GM21737 (cell line): ENCODE results near the gene TXNDC17.
A peak's percentile ranks its signal among the peaks of the same experiment; 100 is the strongest.
"Not testable (repeated sequence)": the region's sequence is repeated elsewhere in the genome, so short reads cannot be mapped to it uniquely, and the experiment has no call there.

Experiments used
- ATAC-seq: cut with Tn5 transposase; IDR thresholded peaks from one replicate; pipeline ENCODE4 v1.9.1; 2021; ENCODE audit warnings: mild to moderate bottlenecking, moderate library complexity; ENCODE audit not compliant: unreplicated experiment

Gene TXNDC17

DNA sequence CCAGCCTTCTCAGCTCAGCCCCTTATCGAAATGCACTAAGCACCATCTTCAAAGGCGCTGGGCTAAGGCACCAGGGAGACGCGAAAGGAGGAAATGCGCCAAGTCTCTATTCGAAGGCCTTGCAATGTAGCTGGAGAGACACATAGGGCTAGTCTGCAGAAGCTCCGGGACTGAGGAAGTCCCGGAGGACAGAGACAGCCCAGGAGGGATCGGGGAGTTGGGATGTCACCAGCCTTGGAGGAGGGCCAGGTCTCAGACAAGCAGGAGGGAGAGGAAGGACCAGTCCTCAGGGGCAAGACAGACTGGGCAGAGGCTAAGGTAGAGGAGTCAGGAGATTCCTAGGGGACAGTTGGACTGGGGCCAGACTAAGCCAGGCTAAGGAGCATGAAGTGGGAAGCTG lies 19.2 kb downstream of the TXNDC17 start:
- ATAC-seq, result no peak

GRCh38 chr17:6660805-6661463 lies 20.1 kb downstream of the TXNDC17 start:
- ATAC-seq, result peak; percentile 74

- ATAC-seq, result no peak
Measured at GRCh38 chr17:6661464-6661848, 20.6 kb downstream of the TXNDC17 start.

DNA sequence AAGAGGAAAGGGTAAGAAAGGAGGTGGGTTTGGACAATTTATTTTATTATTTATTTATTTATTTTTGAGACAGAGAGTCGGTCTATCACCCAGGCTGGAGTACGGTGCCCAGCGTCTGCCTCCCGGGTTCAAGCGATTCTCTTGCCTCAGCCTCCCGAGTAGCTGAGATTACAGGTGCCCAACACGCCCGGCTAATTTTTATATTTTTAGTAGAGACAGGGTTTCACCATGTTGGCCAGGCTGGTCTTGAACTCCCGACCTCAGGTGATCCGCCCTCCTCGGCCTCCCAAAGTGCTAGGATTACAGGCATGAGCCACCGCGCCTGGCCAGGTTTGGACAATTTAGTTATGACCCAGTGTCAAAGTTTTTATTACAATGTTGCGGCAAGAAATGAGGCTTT lies 22.3 kb downstream of the TXNDC17 start:
- not testable (repeated sequence) for ATAC-seq

DNA sequence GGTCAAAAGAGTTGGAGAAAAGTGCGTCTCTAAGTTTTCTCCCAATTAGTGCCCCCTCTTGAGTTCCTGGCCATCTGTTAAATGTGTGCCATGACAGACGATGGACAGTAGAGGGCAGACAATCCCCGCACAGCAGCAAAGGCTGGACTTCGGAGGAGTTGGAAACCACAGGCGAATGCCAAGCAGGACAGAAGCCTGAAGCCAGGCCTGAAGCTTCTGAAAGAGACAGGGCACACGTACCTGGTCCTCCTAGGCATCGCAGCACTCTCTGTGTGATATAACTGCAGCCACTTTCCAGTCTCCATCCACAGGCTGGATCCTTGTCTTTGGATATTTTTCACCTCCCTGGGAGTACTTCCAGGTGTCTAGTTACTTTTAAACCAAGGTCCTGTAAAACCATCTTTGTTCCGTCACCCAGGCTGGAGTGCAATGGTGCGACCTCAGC lies 25.2 kb downstream of the TXNDC17 start:
- no peak for ATAC-seq

- ATAC-seq, result no peak
Measured at GRCh38 chr17:6666557-6666956, 25.7 kb downstream of the TXNDC17 start.

DNA sequence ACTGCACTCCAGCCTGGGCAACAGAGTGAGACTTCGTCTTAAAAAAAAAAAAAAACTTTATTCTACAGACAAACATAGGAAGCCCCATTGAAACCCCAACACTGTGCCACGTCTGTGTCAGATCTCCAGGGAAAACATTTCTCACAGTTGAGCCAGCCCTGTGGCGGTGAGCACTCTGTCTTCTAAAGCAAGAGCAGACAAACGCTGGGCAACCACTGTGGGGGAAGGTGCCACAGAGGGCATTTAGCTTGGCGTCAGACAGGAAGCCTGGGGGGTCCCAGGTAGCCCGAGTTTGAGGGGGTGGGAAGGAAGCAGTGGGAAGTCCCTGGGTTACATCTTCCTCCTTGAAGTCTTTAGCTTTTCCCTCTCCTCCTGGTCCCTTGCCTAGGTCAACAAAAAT lies 26.7 kb downstream of the TXNDC17 start:
- ATAC-seq, result no peak

GRCh38 chr17:6668219-6668618 lies 27.4 kb downstream of the TXNDC17 start:
- no peak for ATAC-seq

GRCh38 chr17:6668727-6669425 lies 28.0 kb downstream of the TXNDC17 start:
- no peak for ATAC-seq

GRCh38 chr17:6669479-6670212 lies 28.8 kb downstream of the TXNDC17 start:
- no peak for ATAC-seq

DNA sequence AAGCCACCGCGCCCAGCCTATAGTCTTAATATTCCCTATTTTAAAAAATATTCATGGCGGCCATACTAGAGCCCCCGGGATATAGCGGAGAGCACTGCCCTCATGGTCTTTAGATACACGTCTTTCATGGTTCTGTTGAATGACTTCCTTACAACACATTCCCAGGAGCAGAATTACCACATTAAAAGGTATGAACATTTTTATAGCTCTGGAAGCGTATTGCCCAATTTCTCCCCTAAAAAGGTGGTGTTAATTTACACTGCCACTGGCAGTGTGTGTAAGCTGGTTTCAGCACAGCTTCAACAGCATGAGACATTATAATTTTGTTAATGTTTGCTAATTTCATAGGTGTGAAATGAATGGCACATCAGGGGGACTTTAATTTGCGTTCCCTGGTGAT lies 29.7 kb downstream of the TXNDC17 start:
- no peak for ATAC-seq

DNA sequence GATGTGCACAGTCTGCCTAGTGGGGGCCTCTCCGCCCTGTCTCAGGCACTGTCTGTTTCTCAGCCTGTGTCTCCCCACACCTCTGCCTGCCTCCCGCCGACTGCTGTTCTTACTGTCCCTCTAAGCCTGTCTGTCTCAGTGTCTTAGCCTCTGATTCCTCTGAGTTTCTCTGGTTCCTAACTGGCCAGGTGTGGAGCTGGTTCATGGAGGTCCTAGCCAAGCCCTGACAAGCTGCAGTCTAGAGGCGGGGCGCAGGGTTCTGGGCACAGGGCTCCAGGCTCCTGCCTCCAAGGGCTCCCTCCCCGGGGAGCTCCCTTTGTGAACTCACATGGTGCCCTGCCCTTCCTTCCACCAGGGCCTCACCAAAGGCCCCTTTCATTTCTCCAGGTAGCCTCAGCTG lies 30.1 kb downstream of the TXNDC17 start:
- ATAC-seq, result no peak

GRCh38 chr17:6671431-6671830 lies 30.6 kb downstream of the TXNDC17 start:
- no peak for ATAC-seq

DNA sequence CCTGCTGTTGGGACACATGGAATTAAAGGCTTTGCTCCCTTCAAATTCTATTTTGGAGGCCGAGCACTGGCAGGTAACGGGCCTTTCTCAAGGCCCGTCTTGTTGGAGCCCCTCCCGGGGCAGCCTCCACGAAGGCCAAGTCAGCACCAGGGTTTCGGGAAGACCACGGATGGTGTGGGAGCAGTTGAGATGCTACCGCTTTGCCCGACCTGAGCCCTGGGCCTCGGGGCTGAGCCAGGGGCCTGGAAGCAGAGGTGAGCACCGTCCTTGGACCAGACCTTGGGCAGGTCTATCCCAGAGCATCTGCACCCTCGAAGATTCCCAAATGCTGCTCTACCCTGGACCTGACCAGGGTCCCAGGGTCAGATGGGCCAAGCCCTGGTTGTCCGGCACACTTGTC lies 33.7 kb downstream of the TXNDC17 start:
- ATAC-seq, result no peak

DNA sequence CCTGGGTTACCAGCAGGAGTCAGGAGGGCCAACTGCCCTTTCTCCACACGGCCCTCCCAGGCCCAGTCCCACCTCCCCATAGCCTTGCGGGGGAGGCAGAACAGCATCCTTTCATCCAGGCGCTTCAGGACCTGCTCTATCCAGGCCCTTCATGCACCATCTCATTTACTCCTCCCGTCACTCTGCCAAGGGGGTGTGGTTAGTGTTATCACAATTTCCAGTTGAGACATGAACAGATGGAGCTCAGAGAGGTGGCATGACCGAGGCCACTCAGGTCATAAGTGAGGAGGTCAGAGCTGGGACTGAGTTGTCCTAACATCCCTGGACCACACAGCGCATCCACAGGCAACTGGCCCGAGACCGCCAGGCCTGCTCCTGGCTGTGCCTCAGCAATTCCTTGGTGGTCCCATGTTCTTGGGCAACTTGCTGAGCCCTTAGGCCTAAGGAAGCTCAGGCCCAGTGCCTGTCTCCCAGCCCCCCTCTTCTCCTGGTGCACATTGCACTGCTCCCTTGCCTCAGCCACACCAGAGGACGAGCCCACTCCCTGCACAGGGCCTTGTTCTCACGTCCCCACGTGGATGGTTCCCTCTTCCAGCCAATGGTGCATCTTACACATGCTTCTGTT lies 34.5 kb downstream of the TXNDC17 start:
- ATAC-seq, result no peak

DNA sequence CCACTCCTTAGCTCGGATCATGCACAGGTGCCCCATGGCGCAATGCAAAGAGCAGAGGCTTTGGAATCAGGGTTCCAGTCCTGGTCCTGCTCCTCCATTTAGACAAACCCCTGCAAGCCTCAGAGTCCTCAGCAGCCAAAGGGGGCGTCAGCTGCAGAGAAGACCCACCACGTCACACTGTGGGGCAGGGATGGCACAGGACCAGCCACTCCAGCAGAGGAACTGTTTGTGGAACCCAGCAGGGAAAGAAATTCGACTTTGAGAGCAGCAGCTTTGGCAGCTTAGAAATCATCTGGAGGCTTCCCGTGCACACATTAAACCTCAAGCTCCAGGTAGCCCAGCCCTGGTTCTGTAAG lies 35.9 kb downstream of the TXNDC17 start:
- no peak for ATAC-seq

- no peak for ATAC-seq
Measured at GRCh38 chr17:6677158-6677831, 36.4 kb downstream of the TXNDC17 start.

GRCh38 chr17:6677946-6678345 lies 37.1 kb downstream of the TXNDC17 start:
- no peak for ATAC-seq

DNA sequence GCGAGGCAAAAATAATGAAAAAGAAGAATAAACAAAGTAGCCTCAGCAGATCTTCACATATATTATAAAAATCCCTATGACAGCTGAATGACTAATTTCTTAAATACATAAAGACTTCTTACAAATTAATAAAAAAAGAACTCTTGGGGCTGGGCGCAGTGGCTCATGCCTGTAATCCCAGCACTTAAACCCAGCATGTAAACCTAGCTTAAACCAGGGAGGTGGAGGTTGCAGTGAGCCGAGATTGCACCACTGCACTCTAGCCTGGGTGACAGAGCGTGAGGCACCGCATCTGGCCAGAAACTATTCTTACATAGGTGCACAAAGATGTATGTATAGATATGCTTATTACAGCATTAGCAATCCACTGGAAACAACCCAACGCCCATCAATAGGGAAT lies 38.4 kb downstream of the TXNDC17 start:
- no peak for ATAC-seq

GRCh38 chr17:6681176-6681575 lies 40.3 kb downstream of the TXNDC17 start:
- no peak for ATAC-seq

GRCh38 chr17:6681671-6682070 lies 40.8 kb downstream of the TXNDC17 start:
- ATAC-seq, result no peak
